ENCODE results near the gene RAPGEF1.

- TF ChIP-seq CTCF (conservative IDR thresholded peaks at IDR 0.05; ENCODE audit: low read length) (no peak), EZH2phosphoT487 (IDR thresholded peaks at IDR 0.05; ENCODE audit: borderline replicate concordance, low read depth, low read length) (no peak)
Observed at GRCh38 chr9:131728961-131729360, 10.9 kb downstream of the RAPGEF1 start.
